A673 (cell line): ENCODE data around the gene TNC.

ENCODE experiments used
- CTCF ChIP-seq: fragments of 300-800, 200-600 bp; sonication (generic); conservative IDR thresholded peaks from 2 replicates; pipeline ENCODE4 v1.5.1; 2017; ENCODE audit warnings: low read depth, mild to moderate bottlenecking, antibody characterized with exemption, low read length, moderate library complexity, mixed read lengths
- EZH2 ChIP-seq: fragments of 200-600 bp; sonication (generic); IDR thresholded peaks from 2 replicates; pipeline ENCODE4 v1.6.1; 2017; ENCODE audit warnings: borderline replicate concordance, low read depth, mild to moderate bottlenecking, mixed read lengths, antibody characterized with exemption, low read length; ENCODE audit not compliant: poor library complexity, severe bottlenecking

GRCh38 chr9:115080242-115080641 is 37.7 kb downstream of the TNC start:
- TF ChIP-seq CTCF (no peak), EZH2 (no peak)
